Measurements from ENCODE around the gene METTL25. TPM values are rescaled to one million over a fixed set of nuclear protein-coding genes. Genes with fewer than 3 reads are reported as not detected.

METTL25 gene
- polyA plus RNA-seq, 3 donors: 13.5 to 17.7 (median 17.3) TPM

DNA sequence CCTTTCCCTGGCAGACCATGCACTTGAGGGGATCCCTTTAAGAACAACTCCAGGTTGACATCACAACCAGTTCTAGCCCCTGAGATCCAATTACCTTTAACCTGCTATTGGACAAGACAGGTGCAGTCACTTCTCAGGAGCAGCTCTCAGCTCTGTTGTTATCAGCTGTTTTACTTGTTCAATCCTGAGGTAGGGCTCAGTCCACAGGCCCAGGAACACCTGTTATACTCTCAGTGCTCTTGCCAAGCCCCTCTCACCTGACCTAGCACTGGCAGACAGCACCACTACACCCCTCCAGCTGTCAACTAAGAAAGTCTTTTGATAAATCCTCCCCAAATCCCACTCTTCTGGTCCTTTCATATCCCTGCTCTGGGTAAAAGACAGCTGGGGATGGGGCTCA lies 164.4 kb downstream of the METTL25 start:
- DNase-seq: no peak

DNA sequence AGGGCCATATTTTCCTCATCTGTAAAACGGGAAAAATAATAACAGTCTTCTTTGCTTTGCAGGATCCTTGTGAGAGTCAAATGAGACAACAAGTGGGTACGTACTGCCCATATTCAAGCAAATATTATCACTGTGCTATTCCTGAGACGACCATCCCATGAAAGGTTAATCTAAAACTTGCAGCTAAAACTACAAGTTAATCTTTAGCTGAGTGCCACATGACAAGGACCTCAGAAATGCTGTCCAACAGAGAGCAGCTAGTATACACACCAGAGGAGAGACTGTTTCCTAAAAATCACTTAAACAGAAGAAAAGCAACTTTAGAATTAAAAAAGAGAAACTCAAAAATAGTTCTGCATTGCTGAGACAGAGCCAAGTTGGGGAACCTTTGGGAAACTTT lies 165.7 kb downstream of the METTL25 start:
- no peak for DNase-seq

DNA sequence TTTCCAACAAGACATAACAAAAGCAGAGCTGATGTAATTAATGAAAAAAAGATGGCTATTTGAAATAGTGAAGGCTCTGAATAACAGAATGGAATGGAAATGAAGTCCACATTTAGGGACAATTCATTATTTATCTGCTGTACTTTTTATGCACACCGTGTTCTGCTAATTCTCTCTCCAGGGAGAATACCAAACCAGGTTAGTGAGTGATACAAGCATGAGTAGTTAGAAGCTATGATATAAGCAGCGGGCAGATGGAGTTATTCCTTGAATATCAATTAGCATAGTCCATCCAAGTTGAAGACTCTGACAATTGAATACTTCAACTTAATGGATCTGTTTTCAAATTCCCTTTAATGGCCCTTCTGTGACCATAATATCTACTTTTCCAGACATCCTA lies 166.3 kb downstream of the METTL25 start:
- no peak for DNase-seq

DNA sequence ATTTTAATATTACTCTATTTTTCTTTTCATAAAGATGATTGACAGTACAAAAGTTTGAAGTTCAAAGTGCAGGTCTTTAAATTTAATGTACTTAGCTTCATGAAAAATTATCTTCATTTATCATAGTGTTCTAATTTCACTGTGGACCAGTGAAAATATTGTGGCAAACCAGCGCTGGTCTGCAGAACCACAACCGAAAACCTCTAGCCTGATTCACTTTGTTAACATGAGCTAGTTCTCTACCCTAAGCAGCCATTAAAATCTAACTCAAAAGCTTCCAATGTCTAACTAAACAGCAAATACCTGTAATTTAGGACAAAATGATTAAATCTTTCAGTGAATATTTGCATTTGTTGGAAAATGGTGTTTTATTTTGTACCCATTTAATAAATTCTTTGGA lies 167.3 kb downstream of the METTL25 start:
- DNase-seq: no peak

DNA sequence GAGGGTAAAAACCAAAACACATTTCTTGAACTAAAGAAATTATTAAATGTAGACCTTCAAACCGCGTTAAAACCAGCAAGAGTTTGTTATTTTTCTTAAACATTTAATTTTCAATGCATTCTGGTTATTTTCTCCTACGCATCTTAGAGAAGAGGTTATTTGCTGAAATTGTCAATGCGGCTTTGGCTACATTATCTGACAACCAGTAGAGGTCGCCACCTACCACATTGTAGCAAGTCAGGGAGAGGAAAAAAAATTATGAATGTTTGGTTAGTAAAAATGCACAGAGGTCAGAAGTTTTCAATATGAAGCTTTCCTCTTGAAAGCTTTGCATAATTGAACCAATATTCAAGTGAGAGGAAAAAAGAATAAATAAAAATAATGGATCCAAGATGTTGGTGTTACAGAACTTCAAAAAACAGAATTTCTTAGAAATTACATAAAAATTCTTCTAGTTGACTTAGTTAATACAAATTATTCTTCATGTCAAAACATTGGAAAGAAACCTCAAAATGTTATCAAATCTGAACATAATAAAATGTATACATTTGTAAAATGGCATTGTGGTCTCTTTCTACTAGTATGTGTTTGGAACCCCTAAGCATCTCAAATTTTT lies 168.9 kb downstream of the METTL25 start:
- DNase-seq: peak; percentile 54

Other genes starting within 250 kb of the METTL25 start
- gene CCDC59, start 142 bp upstream of the METTL25 start, polyA plus RNA-seq (ENCODE audit: insufficient read length in 3 of 3): 10 to 100 TPM; 45.8 to 54.0 (median 46.9) TPM